ENCODE data around the gene EVI5.

GRCh38 chr1:92691925-92692324 is 93.0 kb downstream of the EVI5 start:
- TF ChIP-seq POLR2AphosphoS5 (IDR thresholded peaks at IDR 0.05; ENCODE audit: borderline replicate concordance, low read depth, low read length) (no peak), EZH2 (IDR thresholded peaks at IDR 0.05) (no peak), FOXP2 (optimal IDR thresholded peaks at IDR 0.05; ENCODE audit: control extremely low read depth, extremely low read length, insufficient read depth) (no peak)
